HG03103 (cell line): Measurements from ENCODE around the gene TMEM234.

Experiments
- ATAC-seq: cut with Tn5 transposase; IDR thresholded peaks from one replicate; pipeline ENCODE4 v1.9.1; 2021; ENCODE audit warnings: low read depth; ENCODE audit not compliant: unreplicated experiment

Gene TMEM234

GRCh38 chr1:32201011-32201855, 20.9 kb downstream of the TMEM234 start:
- no peak for ATAC-seq

GRCh38 chr1:32200226-32201010, 21.7 kb downstream of the TMEM234 start, which contains the start of gene CCDC28B:
Gene CCDC28B (plus strand): TSS chr1:32200595. CDS start chr1:32201936, 1,341 bp downstream.
- ATAC-seq: no peak

GRCh38 chr1:32199717-32200072, 22.5 kb downstream of the TMEM234 start:
- no peak for ATAC-seq

- no peak for ATAC-seq
Observed at GRCh38 chr1:32199043-32199716, 23.0 kb downstream of the TMEM234 start.

GRCh38 chr1:32198237-32199042, 23.7 kb downstream of the TMEM234 start:
- no peak for ATAC-seq

- ATAC-seq: no peak
Observed at GRCh38 chr1:32197837-32198236, 24.3 kb downstream of the TMEM234 start.

GRCh38 chr1:32197074-32197473, 25.1 kb downstream of the TMEM234 start:
- ATAC-seq: no peak

- ATAC-seq: no peak
Observed at GRCh38 chr1:32195972-32196823, 26.0 kb downstream of the TMEM234 start.

GRCh38 chr1:32195531-32195930, 26.6 kb downstream of the TMEM234 start:
- no peak for ATAC-seq

GRCh38 chr1:32194984-32195383, 27.2 kb downstream of the TMEM234 start:
- ATAC-seq: no peak

GRCh38 chr1:32192220-32192948, 29.8 kb downstream of the TMEM234 start:
- ATAC-seq: no peak

GRCh38 chr1:32187850-32188249, 34.3 kb downstream of the TMEM234 start:
- ATAC-seq: no peak

GRCh38 chr1:32186491-32186890, 35.7 kb downstream of the TMEM234 start:
- ATAC-seq: no peak

GRCh38 chr1:32186077-32186476, 36.1 kb downstream of the TMEM234 start:
- no peak for ATAC-seq

- no peak for ATAC-seq
Observed at GRCh38 chr1:32184650-32185049, 37.5 kb downstream of the TMEM234 start.

GRCh38 chr1:32182060-32182459, 40.1 kb downstream of the TMEM234 start:
- ATAC-seq: no peak

- no peak for ATAC-seq
Observed at GRCh38 chr1:32181563-32181962, 40.6 kb downstream of the TMEM234 start.

- no peak for ATAC-seq
Observed at GRCh38 chr1:32181065-32181464, 41.1 kb downstream of the TMEM234 start.
